HEK293 (cell line): ENCODE measurements around the gene TCHHL1.

Experiments
- CTCF ChIA-PET: fragments of 350-600 bp; formaldehyde crosslinking; extraction: SDS; loops from one replicate; lab custom pipeline; 2021; ENCODE audit warnings: antibody characterized with exemption; lab: Yijun Ruan, JAX
- POLR2A ChIA-PET: fragments of 300-600 bp; formaldehyde crosslinking; extraction: SDS; loops from one replicate; lab custom pipeline; 2020; ENCODE audit warnings: antibody characterized with exemption, inconsistent platforms; lab: Yijun Ruan, JAX
- H3K27ac ChIP-seq: fragments of 200-500 bp; sonication (Bioruptor generic); 2 replicates; pipeline ENCODE4 v1.5.1; 2014; ENCODE audit warnings: low read depth, low read length, control low read depth, inconsistent platforms; ENCODE audit errors: extremely low read depth
- H3K36me3 ChIP-seq, 2 experiments: fragments of 200-500 bp in 1 of 2; sonication (Bioruptor generic) in 1 of 2; 1 replicate in 1 of 2; 2 replicates in 1 of 2; pipeline ENCODE4 v1.5.1; 2014 to 2017; ENCODE audit warnings: inconsistent platforms in 2 of 2, low read length in 2 of 2; ENCODE audit not compliant: control insufficient read depth in 2 of 2, insufficient read depth in 1 of 2
- H3K4me1 ChIP-seq: fragments of 200-500 bp; sonication (Bioruptor generic); 2 replicates; pipeline ENCODE4 v1.5.1; 2014; ENCODE audit warnings: mild to moderate bottlenecking, low read length, inconsistent platforms; ENCODE audit not compliant: control insufficient read depth, insufficient read depth
- H3K4me3 ChIP-seq: 2 replicates; pipeline ENCODE4 v1.5.1; 2011; ENCODE audit warnings: low read depth, mild to moderate bottlenecking, control low read depth, low read length, moderate library complexity
- H3K9me3 ChIP-seq: fragments of 200-500 bp; sonication (Bioruptor generic); 2 replicates; pipeline ENCODE4 v1.5.1; 2014; ENCODE audit warnings: low read depth, low read length, inconsistent platforms; ENCODE audit not compliant: control insufficient read depth, insufficient read depth
- CTCF ChIP-seq: fragments of 450-650 bp; formaldehyde crosslinking; IDR thresholded peaks from 2 replicates; pipeline ENCODE4 v1.5.1; 2016; ENCODE audit warnings: missing biosample characterization, missing genetic modification characterization
- PBX3 ChIP-seq: sonication (generic); formaldehyde crosslinking; IDR thresholded peaks from 2 replicates; pipeline ENCODE4 v1.8.1; 2022; ENCODE audit warnings: mild to moderate bottlenecking, moderate library complexity, missing genetic modification reagents
- PRDM1 ChIP-seq: fragments of 450-650 bp; formaldehyde crosslinking; IDR thresholded peaks from 2 replicates; pipeline ENCODE4; 2016; ENCODE audit warnings: missing biosample characterization, missing genetic modification characterization
- SCRT2 ChIP-seq: fragments of 450-650 bp; formaldehyde crosslinking; IDR thresholded peaks from 2 replicates; pipeline ENCODE4 v1.5.1; 2016; ENCODE audit warnings: missing biosample characterization, missing genetic modification characterization
- ZNF16 ChIP-seq: fragments of 450-650 bp; formaldehyde crosslinking; IDR thresholded peaks from 2 replicates; pipeline ENCODE4 v1.5.1; 2016; ENCODE audit warnings: low read depth, missing biosample characterization, missing genetic modification characterization
- ZNF335 ChIP-seq: fragments of 450-650 bp; formaldehyde crosslinking; conservative IDR thresholded peaks from 2 replicates; pipeline ENCODE4 v1.5.1; 2016; ENCODE audit warnings: missing biosample characterization, missing genetic modification characterization
- ZNF341 ChIP-seq: fragments of 450-650 bp; formaldehyde crosslinking; IDR thresholded peaks from 2 replicates; pipeline ENCODE4; 2016; ENCODE audit warnings: low read depth, missing biosample characterization, missing genetic modification characterization
- ZNF544 ChIP-seq: fragments of 450-650 bp; formaldehyde crosslinking; IDR thresholded peaks from 2 replicates; pipeline ENCODE4 v1.5.0; 2017; ENCODE audit warnings: missing biosample characterization, missing genetic modification characterization
- ZNF558 ChIP-seq: fragments of 450-650 bp; formaldehyde crosslinking; IDR thresholded peaks from 2 replicates; pipeline ENCODE4 v1.5.1; 2016; ENCODE audit warnings: missing biosample characterization, missing genetic modification characterization
- ZNF561 ChIP-seq: fragments of 450-650 bp; IDR thresholded peaks from 2 replicates; pipeline ENCODE4 v1.5.1; 2018; ENCODE audit warnings: missing biosample characterization, missing genetic modification characterization, borderline replicate concordance
- ZNF747 ChIP-seq: fragments of 450-650 bp; formaldehyde crosslinking; IDR thresholded peaks from 2 replicates; pipeline ENCODE4 v1.5.1; 2016; ENCODE audit warnings: missing biosample characterization, missing genetic modification characterization
- ZNF837 ChIP-seq: fragments of 450-650 bp; formaldehyde crosslinking; IDR thresholded peaks from 2 replicates; pipeline ENCODE4 v1.5.1; 2016; ENCODE audit warnings: missing biosample characterization, missing genetic modification characterization
- TF ChIP-seq, protein P1 (sequence below): fragments of 450-650 bp; formaldehyde crosslinking; IDR thresholded peaks from 2 replicates; pipeline ENCODE4 v1.5.1; 2017; ENCODE audit warnings: missing biosample characterization, missing genetic modification characterization
- TF ChIP-seq, protein P2 (sequence below): fragments of 450-650 bp; formaldehyde crosslinking; conservative IDR thresholded peaks from 2 replicates; pipeline ENCODE4 v1.5.1; 2016; ENCODE audit warnings: low read depth, missing biosample characterization, missing genetic modification characterization
- TF ChIP-seq, protein P3 (sequence below): fragments of 450-650 bp; formaldehyde crosslinking; IDR thresholded peaks from 2 replicates; pipeline ENCODE4 v1.5.1; 2016; ENCODE audit warnings: missing biosample characterization, missing genetic modification characterization

TCHHL1 gene

DNA sequence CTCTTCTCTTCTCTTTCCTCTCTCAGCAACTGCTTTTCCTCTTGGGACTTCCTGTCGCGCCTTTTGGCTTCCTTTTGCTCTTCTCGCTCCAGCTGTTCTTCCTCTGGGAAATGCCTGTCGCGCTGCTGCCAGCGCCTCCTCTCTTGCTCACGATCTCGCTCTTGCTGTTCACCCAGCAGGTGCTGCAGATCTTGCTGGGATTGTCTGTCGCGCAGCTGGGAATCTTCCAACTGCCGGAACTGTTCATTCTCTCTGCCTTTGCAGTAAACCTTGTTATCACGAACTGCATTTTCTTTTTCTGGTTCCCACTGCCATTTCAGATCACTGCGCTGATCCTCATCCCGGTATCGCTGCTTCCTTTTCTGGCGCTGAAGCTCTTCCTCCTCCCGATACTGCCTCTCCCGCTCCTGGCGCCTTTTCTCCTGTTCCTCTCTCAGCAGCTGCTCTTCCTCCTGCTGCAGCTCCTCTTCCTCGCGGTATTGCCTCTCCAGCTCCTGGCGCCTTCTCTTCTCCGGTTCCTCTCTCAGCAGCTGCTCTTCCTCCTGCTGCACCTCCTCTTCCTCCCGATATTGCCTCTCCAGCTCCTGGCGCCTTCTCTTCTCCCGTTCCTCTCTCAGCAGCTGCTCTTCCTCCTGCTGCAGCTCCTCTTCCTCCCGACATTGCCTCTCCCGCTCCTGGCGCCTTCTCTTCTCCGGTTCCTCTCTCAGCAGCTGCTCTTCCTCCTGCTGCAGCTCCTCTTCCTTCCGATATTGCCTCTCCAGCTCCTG is 20.6 kb upstream of the TCHHL1 start (continued):
- TF ChIP-seq, protein P1, sequence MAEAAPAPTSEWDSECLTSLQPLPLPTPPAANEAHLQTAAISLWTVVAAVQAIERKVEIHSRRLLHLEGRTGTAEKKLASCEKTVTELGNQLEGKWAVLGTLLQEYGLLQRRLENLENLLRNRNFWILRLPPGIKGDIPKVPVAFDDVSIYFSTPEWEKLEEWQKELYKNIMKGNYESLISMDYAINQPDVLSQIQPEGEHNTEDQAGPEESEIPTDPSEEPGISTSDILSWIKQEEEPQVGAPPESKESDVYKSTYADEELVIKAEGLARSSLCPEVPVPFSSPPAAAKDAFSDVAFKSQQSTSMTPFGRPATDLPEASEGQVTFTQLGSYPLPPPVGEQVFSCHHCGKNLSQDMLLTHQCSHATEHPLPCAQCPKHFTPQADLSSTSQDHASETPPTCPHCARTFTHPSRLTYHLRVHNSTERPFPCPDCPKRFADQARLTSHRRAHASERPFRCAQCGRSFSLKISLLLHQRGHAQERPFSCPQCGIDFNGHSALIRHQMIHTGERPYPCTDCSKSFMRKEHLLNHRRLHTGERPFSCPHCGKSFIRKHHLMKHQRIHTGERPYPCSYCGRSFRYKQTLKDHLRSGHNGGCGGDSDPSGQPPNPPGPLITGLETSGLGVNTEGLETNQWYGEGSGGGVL, result no peak
- TF ChIP-seq ZNF837 (tag by site-specific recombination) (peak; percentile 10; the same call in 1 of the 2 replicates), ZNF747 (no peak), ZNF544 (tag by site-specific recombination) (no peak), PRDM1 (tag by site-specific recombination) (no peak), CTCF (peak; percentile 21; the same call in 1 of the 2 replicates), ZNF558 (tag by site-specific recombination) (no peak), PBX3 (CRISPR knock-in tag) (no peak), ZNF561 (no peak)
- TF ChIP-seq, protein P2, sequence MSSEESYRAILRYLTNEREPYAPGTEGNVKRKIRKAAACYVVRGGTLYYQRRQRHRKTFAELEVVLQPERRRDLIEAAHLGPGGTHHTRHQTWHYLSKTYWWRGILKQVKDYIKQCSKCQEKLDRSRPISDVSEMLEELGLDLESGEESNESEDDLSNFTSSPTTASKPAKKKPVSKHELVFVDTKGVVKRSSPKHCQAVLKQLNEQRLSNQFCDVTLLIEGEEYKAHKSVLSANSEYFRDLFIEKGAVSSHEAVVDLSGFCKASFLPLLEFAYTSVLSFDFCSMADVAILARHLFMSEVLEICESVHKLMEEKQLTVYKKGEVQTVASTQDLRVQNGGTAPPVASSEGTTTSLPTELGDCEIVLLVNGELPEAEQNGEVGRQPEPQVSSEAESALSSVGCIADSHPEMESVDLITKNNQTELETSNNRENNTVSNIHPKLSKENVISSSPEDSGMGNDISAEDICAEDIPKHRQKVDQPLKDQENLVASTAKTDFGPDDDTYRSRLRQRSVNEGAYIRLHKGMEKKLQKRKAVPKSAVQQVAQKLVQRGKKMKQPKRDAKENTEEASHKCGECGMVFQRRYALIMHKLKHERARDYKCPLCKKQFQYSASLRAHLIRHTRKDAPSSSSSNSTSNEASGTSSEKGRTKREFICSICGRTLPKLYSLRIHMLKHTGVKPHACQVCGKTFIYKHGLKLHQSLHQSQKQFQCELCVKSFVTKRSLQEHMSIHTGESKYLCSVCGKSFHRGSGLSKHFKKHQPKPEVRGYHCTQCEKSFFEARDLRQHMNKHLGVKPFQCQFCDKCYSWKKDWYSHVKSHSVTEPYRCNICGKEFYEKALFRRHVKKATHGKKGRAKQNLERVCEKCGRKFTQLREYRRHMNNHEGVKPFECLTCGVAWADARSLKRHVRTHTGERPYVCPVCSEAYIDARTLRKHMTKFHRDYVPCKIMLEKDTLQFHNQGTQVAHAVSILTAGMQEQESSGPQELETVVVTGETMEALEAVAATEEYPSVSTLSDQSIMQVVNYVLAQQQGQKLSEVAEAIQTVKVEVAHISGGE (tag by site-specific recombination), result no peak

DNA sequence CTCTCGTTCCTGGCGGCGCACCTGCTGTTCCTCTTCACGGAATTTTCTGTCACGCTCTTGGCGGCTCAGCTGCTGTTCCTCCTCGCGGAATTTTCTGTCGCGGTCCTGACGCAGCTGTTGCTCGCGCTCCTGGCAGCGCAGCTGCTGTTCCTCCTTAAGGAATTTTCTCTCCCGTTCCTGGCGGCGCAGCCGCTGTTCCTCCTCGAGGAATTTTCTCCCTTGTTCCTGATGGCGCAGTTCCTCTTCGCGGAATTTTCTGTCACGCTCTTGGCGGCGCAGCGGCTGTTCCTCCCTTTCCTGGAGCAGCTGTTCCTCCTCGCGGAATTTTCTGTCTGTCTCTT is 20.0 kb upstream of the TCHHL1 start:
- Histone ChIP-seq H3K36me3 (no peaks in the 10 kb centered on the region), H3K4me1 (peaks cover 4% of the 10 kb centered on the region; the same call in 1 of the 2 replicates), H3K27ac (no peak overlapping the region), H3K9me3 (no peaks in the 10 kb centered on the region), H3K4me3 (peak overlapping the region; percentile 39)
- ChIA-PET CTCF (interaction anchor here (0.5 to 9.4 kb wide), 4 partner anchors 17 to 332 kb away, joined by 3 to 66 read pairs (median 8); no protein-coding TSS in a partner anchor), POLR2A (interaction anchor here (1.0 to 2.5 kb wide), 2 partner anchors 72 to 285 kb away, joined by 4 to 8 read pairs; partner anchors contain the start of gene S100A11)
- TF ChIP-seq ZNF341 (tag by site-specific recombination), result peak; percentile 71
- 0 out of 2 replicates have a peak, but pooled peaks have one; percentile 16 for TF ChIP-seq ZNF16 (tag by site-specific recombination)
- peak; percentile 72 for TF ChIP-seq SCRT2
- TF ChIP-seq ZNF335, result 0 out of 2 replicates have a peak, but pooled peaks have one; percentile 17
- TF ChIP-seq, protein P3, sequence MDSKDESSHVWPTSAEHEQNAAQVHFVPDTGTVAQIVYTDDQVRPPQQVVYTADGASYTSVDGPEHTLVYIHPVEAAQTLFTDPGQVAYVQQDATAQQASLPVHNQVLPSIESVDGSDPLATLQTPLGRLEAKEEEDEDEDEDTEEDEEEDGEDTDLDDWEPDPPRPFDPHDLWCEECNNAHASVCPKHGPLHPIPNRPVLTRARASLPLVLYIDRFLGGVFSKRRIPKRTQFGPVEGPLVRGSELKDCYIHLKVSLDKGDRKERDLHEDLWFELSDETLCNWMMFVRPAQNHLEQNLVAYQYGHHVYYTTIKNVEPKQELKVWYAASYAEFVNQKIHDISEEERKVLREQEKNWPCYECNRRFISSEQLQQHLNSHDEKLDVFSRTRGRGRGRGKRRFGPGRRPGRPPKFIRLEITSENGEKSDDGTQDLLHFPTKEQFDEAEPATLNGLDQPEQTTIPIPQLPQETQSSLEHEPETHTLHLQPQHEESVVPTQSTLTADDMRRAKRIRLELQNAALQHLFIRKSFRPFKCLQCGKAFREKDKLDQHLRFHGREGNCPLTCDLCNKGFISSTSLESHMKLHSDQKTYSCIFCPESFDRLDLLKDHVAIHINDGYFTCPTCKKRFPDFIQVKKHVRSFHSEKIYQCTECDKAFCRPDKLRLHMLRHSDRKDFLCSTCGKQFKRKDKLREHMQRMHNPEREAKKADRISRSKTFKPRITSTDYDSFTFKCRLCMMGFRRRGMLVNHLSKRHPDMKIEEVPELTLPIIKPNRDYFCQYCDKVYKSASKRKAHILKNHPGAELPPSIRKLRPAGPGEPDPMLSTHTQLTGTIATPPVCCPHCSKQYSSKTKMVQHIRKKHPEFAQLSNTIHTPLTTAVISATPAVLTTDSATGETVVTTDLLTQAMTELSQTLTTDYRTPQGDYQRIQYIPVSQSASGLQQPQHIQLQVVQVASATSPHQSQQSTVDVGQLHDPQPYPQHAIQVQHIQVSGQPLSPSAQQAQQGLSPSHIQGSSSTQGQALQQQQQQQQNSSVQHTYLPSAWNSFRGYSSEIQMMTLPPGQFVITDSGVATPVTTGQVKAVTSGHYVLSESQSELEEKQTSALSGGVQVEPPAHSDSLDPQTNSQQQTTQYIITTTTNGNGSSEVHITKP (tag by site-specific recombination), result no peak
